Measurements from ENCODE around the gene PKDREJ. TPM values are rescaled to one million over a fixed set of nuclear protein-coding genes. Genes with fewer than 3 reads are reported as not detected.
"Not testable (repeated sequence)": the region's sequence is repeated elsewhere in the genome, so short reads cannot be mapped to it uniquely, and the experiment has no call there.

Gene PKDREJ
- total and polyA plus RNA-seq, 9 donors, result under 0.01 to 0.17 (median 0.12) TPM; not detected in 1

GRCh38 chr22:46272196-46272595 lies 9.1 kb upstream of the PKDREJ start:
- H3K36me3 ChIP-seq, result peaks cover 2% of the 10 kb centered on the region
- TF ChIP-seq EP300 (IDR thresholded peaks at IDR 0.05) (no peak), POLR2A (IDR thresholded peaks at IDR 0.05) (no peak), CTCF (IDR thresholded peaks at IDR 0.05) (no peak)
- intact Hi-C loops (cut with DNase I), result no loop called here
- no peak overlapping the region for H3K27ac ChIP-seq
- H3K4me1 ChIP-seq (ENCODE audit: insufficient read depth), result no peaks in the 10 kb centered on the region
- H3K27me3 ChIP-seq, result no peaks in the 10 kb centered on the region
- 94 to 96% (median 95%) methylated on average over 8 of the region's 8 CpGs for WGBS, 3 donors
- H3K4me3 ChIP-seq, result no peak overlapping the region
- peak in 1 of 5 donors; percentile 18 for DNase-seq
- H3K9me3 ChIP-seq, result no peaks in the 10 kb centered on the region

- DNase-seq, result peak in 1 of 5 donors; percentile 20
- Histone ChIP-seq H3K27me3 (no peaks in the 10 kb centered on the region), H3K4me3 (no peak overlapping the region), H3K36me3 (no peaks in the 10 kb centered on the region), H3K9me3 (no peaks in the 10 kb centered on the region), H3K4me1 (ENCODE audit: insufficient read depth) (peaks cover 5% of the 10 kb centered on the region), H3K27ac (peak overlapping the region in 1 of 2 donors; percentile 74)
- 78 to 87% (median 80%) methylated on average over 11 of the region's 11 CpGs for WGBS, 3 donors
- intact Hi-C loops (cut with DNase I), result loop anchor here in 1 of 4 donors (10.0 kb wide), 1 partner anchor 145 kb away; no protein-coding TSS in a partner anchor
- TF ChIP-seq POLR2A (IDR thresholded peaks at IDR 0.05), result no peak
- no peak for TF ChIP-seq CTCF (IDR thresholded peaks at IDR 0.05)
- TF ChIP-seq EP300 (IDR thresholded peaks at IDR 0.05), result no peak
These were observed 6.4 kb upstream of the PKDREJ start for GRCh38 chr22:46269564-46269963.

GRCh38 chr22:46267431-46268279 lies 4.5 kb upstream of the PKDREJ start, which contains the start of gene TTC38:
TTC38 (plus strand) TSS chr22:46268008; CDS start chr22:46268040, 32 bp downstream.
- H3K36me3 ChIP-seq, result no peaks in the 10 kb centered on the region
- 1% methylated on average over 50 to 74 of the region's 74 CpGs for WGBS, 3 donors

GRCh38 chr22:46265627-46266026 lies 2.5 kb upstream of the PKDREJ start:
- H3K9me3 ChIP-seq, H3K27me3 ChIP-seq, DNase-seq, H3K4me3 ChIP-seq, H3K36me3 ChIP-seq, H3K27ac ChIP-seq: not testable (repeated sequence)
- H3K4me1 ChIP-seq (ENCODE audit: insufficient read depth), result peaks cover 13% of the 10 kb centered on the region
- intact Hi-C loops (cut with DNase I), result loop anchor here in 1 of 4 donors (10.0 kb wide), 1 partner anchor 141 kb away; no protein-coding TSS in a partner anchor
- WGBS, 3 donors, result 92 to 95% (median 93%) methylated on average over 4 of the region's 4 CpGs

More at GRCh38 chr22:46267431-46268279, 4.5 kb upstream of the PKDREJ start, which contains the start of gene TTC38:
- peak within 1 kb of the TSS; percentile 74 to 81 for H3K27ac ChIP-seq
- intact Hi-C loops (cut with DNase I), result loop anchor here in 1 of 4 donors (10.0 kb wide), 1 partner anchor 143 kb away; no protein-coding TSS in a partner anchor
- DNase-seq, result peak; percentile 90 to 93 (median 91)
- no peaks in the 10 kb centered on the region for H3K9me3 ChIP-seq
- TF ChIP-seq CTCF (IDR thresholded peaks at IDR 0.05) (no peak), POLR2A (IDR thresholded peaks at IDR 0.05) (peak; percentile 49)
- H3K27me3 ChIP-seq, result no peaks in the 10 kb centered on the region
- peaks cover 9% of the 10 kb centered on the region for H3K4me1 ChIP-seq (ENCODE audit: insufficient read depth)
- peak within 1 kb of the TSS; percentile 79 for H3K4me3 ChIP-seq

GRCh38 chr22:46264520-46264919 lies 1.4 kb upstream of the PKDREJ start:
- H3K36me3 ChIP-seq, H3K27ac ChIP-seq, H3K27me3 ChIP-seq, H3K4me3 ChIP-seq, DNase-seq, H3K9me3 ChIP-seq: not testable (repeated sequence)
- H3K4me1 ChIP-seq (ENCODE audit: insufficient read depth), result peaks cover 13% of the 10 kb centered on the region
- intact Hi-C loops (cut with DNase I), result loop anchor here in 1 of 4 donors (10.0 kb wide), 1 partner anchor 140 kb away; no protein-coding TSS in a partner anchor
- 93 to 98% (median 95%) methylated on average over 6 of the region's 6 CpGs for WGBS, 3 donors

All from ovary (tissue), 9 donors.